MG63 (cell line): ENCODE data around the gene LPP. TPM values are rescaled to one million over a fixed set of nuclear protein-coding genes. Genes with fewer than 3 reads are reported as not detected.

Experiments
- DNase-seq: peaks from one replicate; pipeline ENCODE4 v3.0.0-alpha.2; 2020
- H3K27me3 ChIP-seq: fragments of 250-450 bp; sonication (Bioruptor Pico); 2 replicates; pipeline ENCODE4 v1.5.1; 2020; ENCODE audit warnings: mild to moderate bottlenecking, moderate library complexity
- H3K36me3 ChIP-seq: fragments of 250-450 bp; sonication (Bioruptor Pico); 2 replicates; pipeline ENCODE4 v1.5.1; 2020; ENCODE audit warnings: mild to moderate bottlenecking, moderate library complexity
- H3K4me3 ChIP-seq: fragments of 250-450 bp; sonication (Bioruptor Pico); 2 replicates; pipeline ENCODE4 v1.5.1; 2020; ENCODE audit warnings: mild to moderate bottlenecking, moderate library complexity
- H3K9me3 ChIP-seq: fragments of 250-450 bp; sonication (Bioruptor Pico); 2 replicates; pipeline ENCODE4 v1.5.1; 2020; ENCODE audit warnings: mild to moderate bottlenecking, moderate library complexity
- total RNA-seq: library from RNA; depleted of rRNA; stranded (reverse); fragments of >200 nt; shearing (Covaris generic); gene quantifications from 2 replicates; pipeline ENCODE4 v1.2.3, GENCODE V29; 2014; ENCODE audit warnings: low replicate concordance

Gene LPP
- total RNA-seq, 1 experiment from 2014 or later, result 7.9 TPM

DNA sequence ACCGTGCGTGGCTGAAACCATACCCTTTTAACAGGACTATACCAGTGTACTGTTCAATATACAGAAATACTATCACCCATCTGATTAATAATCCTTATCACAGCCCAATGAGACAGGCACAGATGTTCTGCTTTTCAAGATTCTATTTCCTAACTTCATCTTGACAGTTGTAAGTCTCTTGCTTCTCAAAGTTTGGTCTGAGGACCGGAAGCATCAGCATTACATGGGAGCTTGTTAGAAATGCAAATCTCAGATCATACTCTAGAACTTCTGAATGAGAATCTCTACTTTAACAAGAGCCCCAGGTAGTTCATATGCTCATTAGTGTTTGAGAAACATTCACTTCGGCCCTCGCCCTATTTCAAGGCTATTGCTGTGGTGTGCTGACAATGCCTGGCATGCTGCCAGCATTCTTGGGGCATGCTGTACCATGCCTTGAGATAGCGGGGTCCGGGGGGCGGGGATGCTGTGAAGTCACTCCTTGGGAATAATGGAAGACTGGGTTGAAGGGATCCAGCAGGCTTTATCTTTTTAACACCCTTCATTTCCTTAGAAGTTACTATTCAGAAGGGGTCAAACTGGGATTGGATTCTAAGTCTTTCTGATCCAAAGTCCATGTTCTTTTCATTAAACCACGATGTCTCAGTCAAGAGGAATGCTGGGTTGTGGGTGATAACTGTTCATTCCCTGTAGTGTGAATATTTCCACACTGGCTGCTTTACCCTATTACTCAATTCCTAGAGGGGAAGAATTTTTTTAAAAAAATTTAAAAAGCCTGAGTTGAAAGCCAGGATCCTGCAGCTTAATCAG is 194.7 kb downstream of the LPP start:
- Histone ChIP-seq H3K27me3 (no peaks in the 10 kb centered on the region), H3K36me3 (no peaks in the 10 kb centered on the region), H3K4me3 (no peak overlapping the region), H3K9me3 (no peaks in the 10 kb centered on the region)
- peak; percentile 77 for DNase-seq

DNA sequence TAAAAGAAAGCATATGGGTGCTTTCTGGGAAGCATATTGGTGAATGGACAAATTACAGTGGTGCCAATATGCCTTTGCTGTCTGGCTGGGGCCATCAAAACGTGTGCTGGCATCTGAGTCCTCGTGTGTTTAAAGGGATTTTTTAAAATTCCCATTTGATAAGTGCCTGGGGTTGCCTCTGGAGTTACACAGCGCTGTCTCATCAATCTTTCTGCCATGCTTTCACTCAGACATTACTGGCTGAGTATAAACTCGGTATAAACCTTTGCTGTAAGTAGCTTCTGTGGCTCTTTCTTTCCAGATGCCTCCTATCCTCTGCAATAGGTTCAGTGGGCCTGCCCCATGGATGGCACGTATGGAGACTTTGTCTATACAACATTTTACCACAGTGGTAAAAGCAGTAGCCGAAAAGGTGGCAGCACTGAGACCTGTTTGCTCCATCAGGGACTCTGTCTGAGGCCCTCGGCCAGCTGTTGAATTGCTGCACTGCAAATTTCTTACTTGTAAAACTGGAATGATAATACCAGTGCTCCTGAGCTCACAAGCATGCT is 195.5 kb downstream of the LPP start:
- H3K4me3 ChIP-seq, result no peak overlapping the region
- no peaks in the 10 kb centered on the region for H3K9me3 ChIP-seq
- peak; percentile 17 for DNase-seq
- H3K27me3 ChIP-seq, result no peaks in the 10 kb centered on the region
- no peaks in the 10 kb centered on the region for H3K36me3 ChIP-seq

DNA sequence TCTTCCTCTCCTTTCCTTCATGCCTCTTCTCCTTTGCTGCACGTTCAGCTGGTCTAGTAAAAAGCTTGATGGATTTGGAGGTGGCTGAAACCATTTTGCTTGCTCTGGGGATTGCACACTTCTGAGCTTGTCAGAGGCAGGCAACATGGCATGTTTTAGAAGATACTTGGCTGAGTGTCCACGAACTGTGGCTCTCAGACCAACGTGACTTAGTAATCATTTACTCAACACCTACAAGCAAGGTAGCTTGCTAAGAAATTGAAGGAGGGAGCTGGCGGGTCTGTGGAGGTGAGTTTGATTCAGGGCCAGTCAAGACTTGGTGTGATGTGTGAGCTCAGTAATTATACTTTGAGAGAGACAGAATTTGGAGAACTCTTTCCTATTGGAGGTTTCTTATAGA is 196.0 kb downstream of the LPP start:
- H3K9me3 ChIP-seq, result no peaks in the 10 kb centered on the region
- DNase-seq, result no peak
- H3K4me3 ChIP-seq, result no peak overlapping the region
- no peaks in the 10 kb centered on the region for H3K27me3 ChIP-seq
- no peaks in the 10 kb centered on the region for H3K36me3 ChIP-seq

DNA sequence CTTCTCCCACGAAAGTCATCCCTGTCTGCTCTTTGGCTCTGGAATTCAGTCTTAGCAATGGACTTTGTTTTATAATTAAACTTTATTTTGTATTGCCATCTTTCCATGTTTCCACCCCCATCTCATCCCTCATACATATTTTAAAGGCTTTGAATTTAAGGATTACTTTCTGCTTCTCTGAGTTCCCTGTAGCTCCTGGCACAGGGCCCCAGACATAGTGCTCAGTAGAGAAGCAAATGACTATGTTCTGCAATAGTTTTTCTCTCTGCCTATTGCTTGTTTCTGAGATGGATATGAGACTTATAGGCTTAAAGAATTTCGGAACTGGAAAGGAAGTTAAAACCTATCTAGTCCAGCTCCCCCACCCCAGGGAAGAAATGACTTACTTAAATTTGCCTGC is 197.0 kb downstream of the LPP start:
- Histone ChIP-seq H3K4me3 (no peak overlapping the region), H3K36me3 (no peaks in the 10 kb centered on the region), H3K9me3 (no peaks in the 10 kb centered on the region), H3K27me3 (no peaks in the 10 kb centered on the region)
- DNase-seq, result no peak

DNA sequence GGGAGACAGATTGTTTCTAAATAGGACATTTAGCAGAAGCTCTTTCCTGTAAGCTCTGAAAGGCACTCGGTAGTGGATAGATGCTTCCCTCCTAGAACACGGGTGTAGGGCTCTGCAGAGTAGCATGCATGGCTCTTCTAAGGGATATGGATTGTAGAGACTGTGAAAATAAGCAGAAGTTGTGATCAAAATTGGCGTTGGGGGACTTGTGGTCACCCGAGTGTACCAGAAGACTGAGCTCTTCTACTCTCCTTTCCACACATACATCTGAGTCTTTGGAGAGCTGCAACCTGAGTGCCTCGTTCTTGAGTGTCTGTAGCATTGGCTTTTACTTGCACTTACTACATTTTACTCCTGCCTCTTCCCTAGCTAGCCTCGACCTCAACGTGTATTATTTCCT is 197.7 kb downstream of the LPP start:
- H3K36me3 ChIP-seq, result no peaks in the 10 kb centered on the region
- no peak overlapping the region for H3K4me3 ChIP-seq
- H3K27me3 ChIP-seq, result no peaks in the 10 kb centered on the region
- no peak for DNase-seq
- no peaks in the 10 kb centered on the region for H3K9me3 ChIP-seq

DNA sequence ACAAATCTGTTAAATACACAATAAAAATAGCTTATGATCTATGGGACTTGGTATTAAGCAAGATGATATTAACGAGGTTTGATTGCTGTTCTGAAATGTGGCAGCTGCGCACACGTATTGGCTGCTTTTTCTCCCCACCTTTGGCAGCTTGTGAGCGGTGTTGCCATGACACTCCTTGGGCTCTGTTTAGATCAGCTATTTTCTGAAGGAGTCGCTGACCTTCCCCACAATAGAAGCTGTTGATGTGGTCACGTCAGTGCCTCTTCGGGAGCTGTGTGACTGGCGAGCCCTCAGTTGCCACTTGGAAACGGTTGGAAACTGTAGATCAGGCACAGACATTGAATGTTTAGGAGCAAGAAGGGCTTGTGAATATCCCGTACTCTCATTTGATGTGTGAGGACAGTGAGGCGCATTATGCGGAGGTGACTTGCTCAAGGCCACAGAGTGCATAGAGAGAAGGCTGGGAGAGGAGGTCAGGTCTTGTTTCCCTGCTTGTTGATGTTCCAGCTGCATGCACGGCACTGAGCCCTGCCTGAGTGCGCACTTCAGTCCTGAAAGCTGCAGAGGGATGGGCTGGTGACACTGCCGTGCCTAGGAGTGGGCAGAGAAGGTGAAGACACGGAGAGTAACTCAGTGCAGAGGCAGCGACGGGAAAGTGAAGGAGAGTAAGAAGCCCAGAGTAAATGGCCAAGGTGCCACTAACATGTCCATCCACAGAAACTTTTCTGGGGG is 198.4 kb downstream of the LPP start:
- H3K36me3 ChIP-seq, result no peaks in the 10 kb centered on the region
- no peaks in the 10 kb centered on the region for H3K9me3 ChIP-seq
- no peak overlapping the region for H3K4me3 ChIP-seq
- DNase-seq, result no peak
- no peaks in the 10 kb centered on the region for H3K27me3 ChIP-seq

DNA sequence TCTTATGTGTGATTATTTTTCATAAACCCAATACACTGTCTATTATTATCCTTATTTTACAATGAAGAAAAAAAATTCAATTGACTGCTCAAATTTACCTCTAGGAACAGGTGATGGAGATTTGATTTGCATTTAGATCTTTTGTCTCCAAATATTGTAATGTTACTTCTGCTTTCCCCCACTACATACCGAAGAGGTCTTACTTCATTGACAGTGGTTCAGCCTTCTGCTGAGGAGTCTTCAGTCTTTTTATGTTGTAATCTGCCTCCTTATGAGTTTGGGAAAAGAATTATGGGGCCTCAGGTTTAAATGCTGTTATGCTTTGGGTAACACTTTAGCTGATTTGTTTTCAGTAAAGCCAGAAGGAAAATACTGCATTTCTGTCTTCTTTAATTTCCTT is 199.5 kb downstream of the LPP start:
- DNase-seq, result no peak
- Histone ChIP-seq H3K4me3 (no peak overlapping the region), H3K9me3 (no peaks in the 10 kb centered on the region), H3K27me3 (no peaks in the 10 kb centered on the region), H3K36me3 (no peaks in the 10 kb centered on the region)

DNA sequence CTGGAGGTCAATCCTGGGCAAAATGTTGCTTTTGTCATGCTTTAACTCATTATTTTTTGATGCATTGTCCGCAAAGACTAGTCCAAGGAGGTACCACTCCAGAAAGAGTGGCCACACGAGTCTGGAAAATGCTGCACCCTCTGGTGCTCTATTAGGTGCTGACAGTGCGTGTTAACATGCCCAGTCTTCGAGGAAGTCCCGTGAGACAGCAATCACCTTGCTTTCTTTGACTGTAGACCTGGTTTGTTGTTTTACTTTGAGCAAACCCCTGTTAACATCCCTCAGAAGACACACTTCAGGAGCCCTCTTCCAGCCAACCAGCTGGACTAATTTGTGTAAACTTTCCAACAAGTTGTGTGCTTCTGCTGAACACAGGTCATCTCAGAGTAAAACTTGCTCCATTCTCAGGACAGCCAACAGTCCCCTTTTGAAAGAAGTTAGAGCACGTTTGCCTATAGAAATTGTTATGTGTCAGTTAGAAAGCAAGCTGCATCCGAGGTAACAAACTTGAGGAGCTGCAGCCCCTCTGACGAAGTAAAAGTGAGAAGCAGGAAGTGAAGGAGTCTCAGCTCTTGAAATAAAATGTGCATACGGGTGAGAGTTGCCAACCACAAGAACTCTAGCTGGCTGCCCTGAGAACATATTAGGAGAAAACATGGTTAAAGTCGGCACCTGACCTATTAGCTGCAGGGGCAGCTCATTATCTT is 205.0 kb downstream of the LPP start:
- Histone ChIP-seq H3K4me3 (no peak overlapping the region), H3K9me3 (no peaks in the 10 kb centered on the region), H3K27me3 (no peaks in the 10 kb centered on the region), H3K36me3 (no peaks in the 10 kb centered on the region)
- DNase-seq, result no peak

DNA sequence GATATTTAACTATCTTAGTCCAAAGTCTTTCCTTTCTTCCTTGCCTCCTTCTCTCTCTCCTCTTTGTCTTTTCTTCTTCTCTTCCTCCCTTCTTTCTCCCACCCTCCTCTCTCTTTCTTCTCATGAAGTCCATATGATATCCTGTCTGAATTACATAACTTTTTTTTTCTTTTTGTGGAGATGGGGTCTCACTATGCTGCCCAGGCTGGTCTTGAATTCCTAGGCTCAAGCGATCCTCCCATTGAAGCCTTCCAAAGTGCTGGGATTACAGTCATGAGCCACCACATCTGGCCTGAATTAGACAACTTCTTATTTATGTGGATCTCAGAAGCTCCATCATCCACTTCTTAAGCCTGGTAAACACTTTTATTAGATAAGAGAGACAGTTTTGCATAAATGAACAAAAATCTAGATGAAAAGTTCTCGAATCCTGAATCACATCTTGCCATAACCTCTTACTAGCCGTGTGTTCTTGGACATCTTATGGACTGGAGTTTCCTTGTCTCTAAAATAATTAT is 206.5 kb downstream of the LPP start:
- Histone ChIP-seq H3K36me3 (no peaks in the 10 kb centered on the region), H3K4me3 (no peak overlapping the region), H3K27me3 (no peaks in the 10 kb centered on the region), H3K9me3 (no peaks in the 10 kb centered on the region)
- DNase-seq, result no peak

DNA sequence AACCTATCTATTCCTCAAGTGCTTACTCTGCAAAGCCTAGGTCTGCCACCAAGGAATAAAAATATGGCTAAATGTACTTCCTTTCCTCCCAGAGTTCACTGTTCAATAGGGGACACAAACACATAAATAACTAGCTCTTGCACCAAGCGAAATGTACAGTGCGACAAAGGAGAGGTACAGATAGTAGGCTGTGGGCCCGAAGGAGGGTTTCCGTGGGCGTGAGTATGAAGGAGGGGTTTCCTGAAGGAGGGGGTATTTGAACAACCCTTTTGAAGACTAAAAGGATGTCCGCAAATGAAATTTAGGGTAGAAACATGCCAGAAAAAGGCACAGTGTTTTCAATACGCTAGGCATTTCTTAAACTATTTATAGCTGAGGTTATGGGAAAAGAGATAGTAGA is 207.9 kb downstream of the LPP start:
- H3K36me3 ChIP-seq, result no peaks in the 10 kb centered on the region
- H3K9me3 ChIP-seq, result no peaks in the 10 kb centered on the region
- H3K27me3 ChIP-seq, result no peaks in the 10 kb centered on the region
- no peak overlapping the region for H3K4me3 ChIP-seq
- DNase-seq, result no peak

DNA sequence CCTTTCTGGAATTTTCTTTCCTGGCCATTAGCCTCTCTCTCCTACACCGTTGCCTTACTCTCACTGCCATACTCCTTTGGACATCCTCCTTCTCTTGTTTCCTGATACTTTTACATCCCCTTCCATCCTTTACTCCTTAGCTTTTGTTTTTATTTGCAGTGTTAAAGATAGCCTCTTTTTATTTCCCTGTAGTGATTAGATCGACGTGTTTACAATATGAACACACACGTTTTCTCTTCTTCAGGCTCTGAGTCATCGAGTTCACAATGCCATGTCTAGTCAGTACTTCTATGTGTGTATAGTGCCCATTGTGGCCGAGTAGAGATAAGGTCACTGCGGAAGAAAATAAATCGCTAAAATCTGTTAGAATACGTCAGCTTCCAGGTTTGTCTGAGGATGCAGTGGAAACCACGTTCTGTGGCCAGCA is 208.5 kb downstream of the LPP start:
- peak; percentile 18 for DNase-seq
- Histone ChIP-seq H3K36me3 (no peaks in the 10 kb centered on the region), H3K4me3 (no peak overlapping the region), H3K27me3 (no peaks in the 10 kb centered on the region), H3K9me3 (no peaks in the 10 kb centered on the region)

DNA sequence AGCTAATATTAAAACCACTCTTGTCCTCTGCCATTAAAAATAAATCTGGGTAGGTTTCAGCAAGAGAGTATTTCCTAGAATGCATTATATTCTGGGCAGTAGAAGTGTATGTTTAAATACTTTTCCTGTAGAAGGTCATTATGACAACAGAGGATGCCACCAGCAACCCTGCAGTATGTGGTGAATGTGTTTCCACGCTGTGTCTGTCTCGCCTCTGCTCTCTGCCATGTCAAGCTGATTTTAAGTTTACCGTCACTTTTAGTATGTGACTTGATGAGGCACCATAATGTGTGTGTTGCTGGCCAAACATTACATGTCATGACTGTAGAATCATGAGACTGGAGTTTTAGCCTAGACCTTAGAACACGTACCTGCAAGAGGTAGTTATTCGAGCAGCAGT is 211.2 kb downstream of the LPP start:
- H3K27me3 ChIP-seq, result no peaks in the 10 kb centered on the region
- no peaks in the 10 kb centered on the region for H3K36me3 ChIP-seq
- no peak overlapping the region for H3K4me3 ChIP-seq
- no peak for DNase-seq
- no peaks in the 10 kb centered on the region for H3K9me3 ChIP-seq

DNA sequence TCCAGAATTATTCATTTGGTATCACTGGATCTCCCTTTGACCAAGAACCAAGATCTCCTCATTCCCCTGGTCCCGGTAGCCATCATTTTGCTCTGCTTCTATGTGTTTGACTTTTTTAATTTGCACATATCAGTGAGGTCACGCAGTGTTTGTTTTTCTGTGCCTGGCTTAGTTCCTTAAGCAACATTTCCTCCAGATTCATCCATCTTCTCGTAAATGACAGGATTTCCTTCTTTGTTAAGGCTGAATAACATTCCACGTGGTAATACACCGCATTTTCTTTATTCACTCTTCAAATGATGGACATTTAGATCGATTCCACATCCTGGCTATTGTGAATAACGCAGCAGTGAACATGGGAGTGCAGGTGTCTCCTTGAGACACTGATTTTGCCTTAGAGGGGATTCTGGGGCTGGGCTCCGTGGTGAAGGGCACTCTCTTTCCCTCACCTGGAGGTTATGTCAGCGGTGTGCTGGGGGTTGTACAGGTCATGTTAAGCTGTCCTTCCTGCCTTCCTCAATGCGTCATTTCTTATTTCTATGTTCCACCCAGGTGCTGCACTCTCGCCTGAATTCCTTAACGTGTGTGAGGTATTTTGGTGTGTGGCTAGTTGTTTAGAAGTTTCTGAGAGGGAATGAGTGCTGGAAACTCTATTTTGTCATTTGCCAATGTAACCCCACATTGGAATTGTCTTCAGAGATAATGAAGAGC is 212.2 kb downstream of the LPP start:
- no peak overlapping the region for H3K4me3 ChIP-seq
- no peaks in the 10 kb centered on the region for H3K9me3 ChIP-seq
- H3K27me3 ChIP-seq, result no peaks in the 10 kb centered on the region
- no peaks in the 10 kb centered on the region for H3K36me3 ChIP-seq
- no peak for DNase-seq

DNA sequence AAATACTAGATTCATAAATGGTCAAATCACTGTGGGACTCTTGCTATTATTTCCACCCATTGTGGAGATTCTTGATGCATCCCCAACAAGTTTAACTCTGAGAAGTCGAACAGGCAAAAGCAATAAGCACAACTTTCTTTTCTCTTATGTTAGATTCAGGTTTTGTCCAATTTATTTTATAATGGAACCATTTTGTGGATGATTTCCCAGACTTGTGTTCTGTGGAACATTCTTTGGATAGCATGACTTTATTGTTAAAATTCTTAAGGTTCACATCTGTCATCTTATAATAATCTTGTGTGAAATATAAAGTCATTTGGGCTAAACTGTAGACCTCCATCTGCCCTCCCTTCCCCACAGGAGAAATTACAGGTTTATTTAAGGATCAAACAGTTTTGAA is 213.7 kb downstream of the LPP start:
- H3K4me3 ChIP-seq, result no peak overlapping the region
- no peak for DNase-seq
- no peaks in the 10 kb centered on the region for H3K36me3 ChIP-seq
- no peaks in the 10 kb centered on the region; the same call in 1 of the 2 replicates for H3K9me3 ChIP-seq
- H3K27me3 ChIP-seq, result no peaks in the 10 kb centered on the region

DNA sequence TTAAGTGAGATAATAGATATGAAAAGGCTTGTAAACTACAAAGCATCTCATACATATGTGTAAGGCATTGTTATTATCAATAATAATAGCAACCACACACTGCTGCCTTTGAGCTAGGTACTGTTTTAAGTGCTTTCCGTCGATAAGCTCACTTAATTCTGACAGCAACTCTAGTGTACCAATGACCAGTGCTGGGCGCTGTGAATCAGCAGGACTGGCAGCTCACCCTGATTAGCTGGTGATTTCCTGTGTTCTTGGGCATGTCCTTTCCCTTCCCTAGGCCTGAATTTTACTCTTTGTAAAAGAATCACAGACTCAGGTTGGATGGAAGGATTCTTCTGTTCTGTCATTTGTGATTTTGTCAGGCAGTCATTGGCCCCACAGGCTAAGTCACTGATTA is 215.6 kb downstream of the LPP start:
- H3K27me3 ChIP-seq, result no peaks in the 10 kb centered on the region
- no peak overlapping the region for H3K4me3 ChIP-seq
- H3K9me3 ChIP-seq, result peaks cover 4% of the 10 kb centered on the region; the same call in 1 of the 2 replicates
- DNase-seq, result peak; percentile 12
- H3K36me3 ChIP-seq, result no peaks in the 10 kb centered on the region

DNA sequence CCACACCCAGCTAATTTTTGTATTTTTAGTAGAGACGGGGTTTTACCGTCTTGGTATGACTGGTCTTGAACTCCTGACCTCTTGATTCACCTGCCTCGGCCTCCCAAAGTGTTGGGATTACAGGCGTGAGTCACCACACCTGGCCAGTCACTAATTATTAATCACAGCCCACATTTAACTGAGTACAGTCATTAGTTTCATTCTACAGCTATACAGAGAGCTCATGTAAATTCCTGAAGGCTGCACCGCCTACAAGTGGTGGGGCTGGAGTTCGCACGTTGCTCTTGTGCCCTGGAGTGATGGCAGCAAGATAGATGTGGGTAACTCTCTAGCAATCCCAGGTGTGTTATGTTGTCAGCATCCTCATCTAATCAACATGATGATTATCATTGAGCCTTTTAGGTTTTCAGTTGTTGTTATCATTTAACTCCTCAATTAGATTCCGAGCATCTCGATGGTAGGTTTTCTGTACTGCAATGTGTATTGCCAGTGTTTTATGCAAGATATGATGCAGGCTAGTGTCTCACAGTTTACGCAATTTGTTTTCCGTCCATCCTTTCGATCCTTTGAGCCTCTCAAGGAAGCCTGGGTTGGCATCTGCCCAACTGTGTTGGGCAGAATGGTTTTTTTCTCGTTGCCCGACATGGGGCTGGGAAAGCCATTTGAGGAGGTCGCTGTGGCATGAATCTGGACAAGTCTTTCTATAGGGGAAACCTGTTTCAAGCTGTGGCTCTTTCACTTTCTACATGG is 216.3 kb downstream of the LPP start:
- no peak for DNase-seq
- Histone ChIP-seq H3K9me3 (peaks cover 4% of the 10 kb centered on the region; the same call in 1 of the 2 replicates), H3K27me3 (no peaks in the 10 kb centered on the region), H3K4me3 (no peak overlapping the region), H3K36me3 (no peaks in the 10 kb centered on the region)
